Measurements from ENCODE around the gene ERBB3.

Gene ERBB3

GRCh38 chr12:56145217-56145616 is 65.3 kb downstream of the ERBB3 start:
- Histone ChIP-seq H3K27me3 (ENCODE audit: control insufficient read depth in 1 of 2, insufficient read depth in 2 of 2, low read length in 2 of 2) (no peaks in the 10 kb centered on the region), H3K9ac (ENCODE audit: low read length) (no peak overlapping the region), H3K4me3 (ENCODE audit: low read depth in 1 of 2, low read length in 2 of 2) (no peak overlapping the region), H3K4me1 (ENCODE audit: insufficient read depth, low read length) (no peaks in the 10 kb centered on the region), H3K27ac (ENCODE audit: low read depth, low read length) (no peak overlapping the region), H3K9me3 (ENCODE audit: low read length) (no peaks in the 10 kb centered on the region), H3K36me3 (ENCODE audit: insufficient read depth, low read length) (peaks cover 42% of the 10 kb centered on the region)

- Histone ChIP-seq H3K9ac (ENCODE audit: low read length) (no peak overlapping the region), H3K27me3 (ENCODE audit: control insufficient read depth in 1 of 2, insufficient read depth in 2 of 2, low read length in 2 of 2) (no peaks in the 10 kb centered on the region), H3K36me3 (ENCODE audit: insufficient read depth, low read length) (peaks cover 30% of the 10 kb centered on the region), H3K27ac (ENCODE audit: low read depth, low read length) (no peak overlapping the region), H3K9me3 (ENCODE audit: low read length) (no peaks in the 10 kb centered on the region), H3K4me1 (ENCODE audit: insufficient read depth, low read length) (peaks cover 6% of the 10 kb centered on the region), H3K4me3 (ENCODE audit: low read depth in 1 of 2, low read length in 2 of 2) (no peak overlapping the region)
Observed at GRCh38 chr12:56146492-56147460, 66.8 kb downstream of the ERBB3 start.

GRCh38 chr12:56150563-56150962 is 70.6 kb downstream of the ERBB3 start:
- Histone ChIP-seq H3K27me3 (ENCODE audit: control insufficient read depth in 1 of 2, insufficient read depth in 2 of 2, low read length in 2 of 2) (no peaks in the 10 kb centered on the region), H3K27ac (ENCODE audit: low read depth, low read length) (no peak overlapping the region), H3K9ac (ENCODE audit: low read length) (no peak overlapping the region), H3K4me3 (ENCODE audit: low read depth in 1 of 2, low read length in 2 of 2) (no peak overlapping the region), H3K9me3 (ENCODE audit: low read length) (no peaks in the 10 kb centered on the region), H3K4me1 (ENCODE audit: insufficient read depth, low read length) (peaks cover 16% of the 10 kb centered on the region), H3K36me3 (ENCODE audit: insufficient read depth, low read length) (no peaks in the 10 kb centered on the region)

- H3K4me3 ChIP-seq (ENCODE audit: low read depth in 1 of 2, low read length in 2 of 2), result peak overlapping the region; percentile 45 to 93
- H3K36me3 ChIP-seq (ENCODE audit: insufficient read depth, low read length), result no peaks in the 10 kb centered on the region
- H3K27me3 ChIP-seq (ENCODE audit: control insufficient read depth in 1 of 2, insufficient read depth in 2 of 2, low read length in 2 of 2), result no peaks in the 10 kb centered on the region
- H3K27ac ChIP-seq (ENCODE audit: low read depth, low read length), result peak overlapping the region; percentile 75
- H3K4me1 ChIP-seq (ENCODE audit: insufficient read depth, low read length), result peaks cover 16% of the 10 kb centered on the region
- H3K9ac ChIP-seq (ENCODE audit: low read length), result peak overlapping the region; percentile 82
- no peaks in the 10 kb centered on the region for H3K9me3 ChIP-seq (ENCODE audit: low read length)
Observed at GRCh38 chr12:56151672-56152131, 71.7 kb downstream of the ERBB3 start.

DNA sequence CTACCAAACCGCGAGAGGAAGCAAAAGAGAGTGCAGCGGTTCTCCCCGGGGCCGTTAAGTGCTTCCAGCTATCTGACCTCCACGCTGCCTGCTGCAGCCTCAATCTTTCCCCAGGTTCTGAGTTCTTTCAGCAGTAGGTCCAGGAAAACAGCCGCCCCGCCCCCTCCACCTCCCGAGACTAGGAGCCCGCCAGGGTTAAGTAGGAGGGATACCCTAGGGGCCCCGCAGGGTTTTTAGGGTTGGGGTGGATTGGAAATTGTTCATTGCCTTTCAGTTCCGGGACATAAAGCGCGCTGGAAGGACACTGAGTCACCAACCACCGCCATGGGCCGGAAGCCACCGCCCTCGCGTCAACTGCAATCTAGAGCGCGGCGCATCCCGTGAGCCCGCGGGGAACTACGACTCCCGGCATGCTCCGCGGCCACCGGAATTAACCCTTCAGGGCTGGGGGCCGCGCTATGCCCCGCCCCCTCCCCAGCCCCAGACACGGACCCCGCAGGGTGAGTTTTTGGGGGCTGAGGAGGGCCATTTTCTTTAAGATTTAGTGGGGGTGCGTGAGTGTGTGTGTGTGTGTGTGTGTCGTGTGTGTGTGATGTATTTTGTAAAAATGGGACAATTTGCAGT is 72.3 kb downstream of the ERBB3 start, which contains the start of gene MYL6B:
Gene MYL6B, plus strand, starts transcription at position 456 of the 624 bp plus-strand sequence. CDS start 1,332 bp downstream, outside the sequence.
- H3K27me3 ChIP-seq (ENCODE audit: control insufficient read depth in 1 of 2, insufficient read depth in 2 of 2, low read length in 2 of 2), result no peaks in the 10 kb centered on the region
- H3K4me1 ChIP-seq (ENCODE audit: insufficient read depth, low read length), result peaks cover 16% of the 10 kb centered on the region
- H3K4me3 ChIP-seq (ENCODE audit: low read depth in 1 of 2, low read length in 2 of 2), result peak within 1 kb of the TSS; percentile 45 to 93
- peak within 1 kb of the TSS; percentile 82 for H3K9ac ChIP-seq (ENCODE audit: low read length)
- peak within 1 kb of the TSS; percentile 75 for H3K27ac ChIP-seq (ENCODE audit: low read depth, low read length)
- H3K36me3 ChIP-seq (ENCODE audit: insufficient read depth, low read length), result no peaks in the 10 kb centered on the region
- H3K9me3 ChIP-seq (ENCODE audit: low read length), result no peaks in the 10 kb centered on the region
